ENCODE results near the gene MPDZ. TPM values are rescaled to one million over a fixed set of nuclear protein-coding genes. Genes with fewer than 3 reads are reported as not detected.

The MPDZ gene
- total RNA-seq, 1 experiment from 2014 or later: 46.7 TPM

GRCh38 chr9:13292782-13293181 lies 13.3 kb upstream of the MPDZ start:
- Mint-ChIP-seq H3K27ac (no peak overlapping the region), H3K9me3 (peaks cover 11 to 14% of the 10 kb centered on the region in 2 experiments; a peak in 4 of 5 replicates), H3K4me1 (no peaks in the 10 kb centered on the region), H3K36me3 (ENCODE audit: insufficient read depth in 1 of 3, low read depth in 3 of 3) (peaks cover 4 to 9% (median 5%) of the 10 kb centered on the region in 3 experiments; a peak in 6 of 7 replicates), H3K27me3 (ENCODE audit: low read depth) (no peaks in the 10 kb centered on the region), H3K4me3 (no peak overlapping the region)
- Histone ChIP-seq H3K18ac (ENCODE audit: insufficient read length, low read depth, low read length) (no peak overlapping the region), H2BK15ac (ENCODE audit: low read depth, low read length) (no peak overlapping the region), H4K91ac (ENCODE audit: insufficient read length, low read depth, low read length) (no peak overlapping the region), H3K4me2 (ENCODE audit: insufficient read depth, insufficient read length, low read length) (no peak overlapping the region), H3K79me1 (ENCODE audit: insufficient read depth, low read depth, low read length, poor library complexity, severe bottlenecking) (no peaks in the 10 kb centered on the region), H4K8ac (replicated peaks; ENCODE audit: insufficient read length, low read depth, low read length) (no peak overlapping the region), H3T11ph (ENCODE audit: low read length) (no peak overlapping the region), H2BK5ac (ENCODE audit: insufficient read length, low read length) (no peak overlapping the region), H3K23me2 (ENCODE audit: insufficient read length, low read depth, low read length, poor library complexity, severe bottlenecking) (no peaks in the 10 kb centered on the region), H3K23ac (ENCODE audit: insufficient read length, low read depth, low read length) (no peak overlapping the region), H2AK5ac (ENCODE audit: insufficient read length, low read length) (no peak overlapping the region), H3K27me3 (ENCODE audit: insufficient read depth, low read length) (no peaks in the 10 kb centered on the region), H3K14ac (ENCODE audit: insufficient read depth, low read length) (no peak overlapping the region), H3K27ac (ENCODE audit: insufficient read length, low read depth, low read length) (no peak overlapping the region), H3K9me3 (ENCODE audit: control insufficient read depth, low read depth, low read length) (no peaks in the 10 kb centered on the region), H3K56ac (ENCODE audit: insufficient read length, low read depth, low read length) (no peak overlapping the region), H3K4ac (ENCODE audit: low read depth, low read length) (no peak overlapping the region), H2BK120ac (ENCODE audit: low read depth, low read length, poor library complexity, severe bottlenecking) (no peak overlapping the region), H2BK20ac (ENCODE audit: low read depth, low read length, poor library complexity, severe bottlenecking) (peak overlapping the region; percentile 64), H2BK12ac (ENCODE audit: insufficient read length, low read depth, low read length) (no peak overlapping the region), H3K4me1 (ENCODE audit: insufficient read depth, low read length) (no peaks in the 10 kb centered on the region), H4K5ac (ENCODE audit: insufficient read length, low read depth, low read length) (no peak overlapping the region), H3K79me2 (ENCODE audit: insufficient read depth, low read length) (no peaks in the 10 kb centered on the region), H3K9ac (ENCODE audit: extremely low read depth, insufficient read length, low read length) (no peak overlapping the region), H4K20me1 (ENCODE audit: control insufficient read depth, insufficient read depth, insufficient read length) (no peaks in the 10 kb centered on the region), H2AFZ (ENCODE audit: low read length) (no peak overlapping the region)
- no peak for DNase-seq
- TF ChIP-seq, protein P1, sequence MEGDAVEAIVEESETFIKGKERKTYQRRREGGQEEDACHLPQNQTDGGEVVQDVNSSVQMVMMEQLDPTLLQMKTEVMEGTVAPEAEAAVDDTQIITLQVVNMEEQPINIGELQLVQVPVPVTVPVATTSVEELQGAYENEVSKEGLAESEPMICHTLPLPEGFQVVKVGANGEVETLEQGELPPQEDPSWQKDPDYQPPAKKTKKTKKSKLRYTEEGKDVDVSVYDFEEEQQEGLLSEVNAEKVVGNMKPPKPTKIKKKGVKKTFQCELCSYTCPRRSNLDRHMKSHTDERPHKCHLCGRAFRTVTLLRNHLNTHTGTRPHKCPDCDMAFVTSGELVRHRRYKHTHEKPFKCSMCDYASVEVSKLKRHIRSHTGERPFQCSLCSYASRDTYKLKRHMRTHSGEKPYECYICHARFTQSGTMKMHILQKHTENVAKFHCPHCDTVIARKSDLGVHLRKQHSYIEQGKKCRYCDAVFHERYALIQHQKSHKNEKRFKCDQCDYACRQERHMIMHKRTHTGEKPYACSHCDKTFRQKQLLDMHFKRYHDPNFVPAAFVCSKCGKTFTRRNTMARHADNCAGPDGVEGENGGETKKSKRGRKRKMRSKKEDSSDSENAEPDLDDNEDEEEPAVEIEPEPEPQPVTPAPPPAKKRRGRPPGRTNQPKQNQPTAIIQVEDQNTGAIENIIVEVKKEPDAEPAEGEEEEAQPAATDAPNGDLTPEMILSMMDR (conservative IDR thresholded peaks at IDR 0.05): no peak
- no CpG with 5 or more reads among the region's 2 CpGs for WGBS (ENCODE audit: extremely low coverage, insufficient read length, low lambda C conversion rate)
